Liver (tissue), 9 donors: ENCODE data around the gene OCA2. TPM values are rescaled to one million over a fixed set of nuclear protein-coding genes. Genes with fewer than 3 reads are reported as not detected.

Source experiments
- DNase-seq: peaks from one replicate; pipeline ENCODE4 v3.0.0-alpha.2; 2017; ENCODE audit warnings: low spot score
- H3K27ac ChIP-seq, 2 donors: one replicate each; pipeline ENCODE4 v1.7.0; 2013; ENCODE audit warnings: inconsistent platforms in 2 of 2, low read length in 2 of 2, control low read depth in 1 of 2, low read depth in 1 of 2, mild to moderate bottlenecking in 1 of 2
- H3K27me3 ChIP-seq, 4 donors: one replicate each; pipeline versions ENCODE4 v1.6.1 to v1.7.0; 2013; ENCODE audit warnings: low read length in 3 of 4, inconsistent platforms in 1 of 4, mild to moderate bottlenecking in 1 of 4, moderate library complexity in 1 of 4; ENCODE audit not compliant: control insufficient read depth in 4 of 4, insufficient read depth in 4 of 4
- H3K36me3 ChIP-seq, 4 donors: one replicate each; pipeline versions ENCODE4 v1.6.1 to v1.7.0; 2013; ENCODE audit warnings: low read length in 3 of 4, mild to moderate bottlenecking in 3 of 4, low read depth in 1 of 4, moderate library complexity in 1 of 4; ENCODE audit not compliant: control insufficient read depth in 4 of 4, insufficient read depth in 3 of 4
- H3K4me1 ChIP-seq, 4 donors: one replicate each; pipeline versions ENCODE4 v1.6.1 to v1.7.0; 2013; ENCODE audit warnings: low read length in 3 of 4, mild to moderate bottlenecking in 3 of 4, moderate library complexity in 1 of 4; ENCODE audit not compliant: control insufficient read depth in 4 of 4, insufficient read depth in 4 of 4
- H3K4me3 ChIP-seq, 3 donors: one replicate each; pipeline versions ENCODE4 v1.6.1 to v1.7.0; 2013; ENCODE audit warnings: low read length in 3 of 3, control low read depth in 1 of 3, low read depth in 1 of 3, mild to moderate bottlenecking in 1 of 3
- H3K9ac ChIP-seq, 2 donors: one replicate each; pipeline ENCODE4 v1.7.0; 2013; ENCODE audit warnings: low read length in 2 of 2, mild to moderate bottlenecking in 2 of 2, moderate library complexity in 2 of 2, control low read depth in 1 of 2, low read depth in 1 of 2
- H3K9me3 ChIP-seq, 4 donors: one replicate each; pipeline versions ENCODE4 v1.6.1 to v1.7.0; 2013; ENCODE audit warnings: low read length in 3 of 4; ENCODE audit not compliant: control insufficient read depth in 4 of 4
- EGR1 ChIP-seq, 2 donors: IDR thresholded peaks; 2 replicates each; pipeline ENCODE4 v1.6.1; 2016 to 2018; ENCODE audit warnings: antibody characterized with exemption in 2 of 2, low read depth in 2 of 2
- FOXA1 ChIP-seq: IDR thresholded peaks from 2 replicates; pipeline ENCODE4 v1.6.1; 2016; ENCODE audit warnings: antibody characterized with exemption
- JUND ChIP-seq, 2 donors: IDR thresholded peaks; 2 replicates each; pipeline ENCODE4 v1.6.1; 2016; ENCODE audit warnings: antibody characterized with exemption in 2 of 2
- MAX ChIP-seq: IDR thresholded peaks from 2 replicates; pipeline ENCODE4 v1.6.1; 2016; ENCODE audit warnings: antibody characterized with exemption
- NR2F2 ChIP-seq: IDR thresholded peaks from 2 replicates; pipeline ENCODE4 v1.6.1; 2016; ENCODE audit warnings: antibody characterized with exemption
- REST ChIP-seq: IDR thresholded peaks from 2 replicates; pipeline ENCODE4 v1.6.1; 2016; ENCODE audit warnings: antibody characterized with exemption, mild to moderate bottlenecking
- RXRA ChIP-seq, 2 donors: IDR thresholded peaks; 2 replicates each; pipeline ENCODE4 v1.6.1; 2017 to 2018; ENCODE audit warnings: antibody characterized with exemption in 2 of 2, mild to moderate bottlenecking in 1 of 2
- SP1 ChIP-seq: IDR thresholded peaks from 2 replicates; pipeline ENCODE4 v1.6.1; 2018; ENCODE audit warnings: antibody characterized with exemption, mild to moderate bottlenecking
- YY1 ChIP-seq: IDR thresholded peaks from 2 replicates; pipeline ENCODE4 v1.6.1; 2016; ENCODE audit warnings: antibody characterized with exemption, mild to moderate bottlenecking
- ZBTB33 ChIP-seq: IDR thresholded peaks from 2 replicates; pipeline ENCODE4 v1.6.1; 2016; ENCODE audit warnings: antibody characterized with exemption
- WGBS: extraction: QIAGEN DNeasy Blood & Tissue Kit; methylation state at CpG from one replicate; pipeline ENCODE4 v1.1.7; 2013; 5-methylcytosine and 5-hydroxymethylcytosine counted together
- polyA plus RNA-seq, 2 donors: library from polyadenylated mRNA; stranded (reverse) in 1 of 2; unstranded in 1 of 2; fragments of 200-250 nt in 1 of 2; fragments of >200 nt in 1 of 2; fragmentation: Nextera tagmentation in 1 of 2; extraction: Ambion mirVana in 1 of 2; gene quantifications; one replicate each; pipeline versions ENCODE4 v1.2.1 to v1.2.3, GENCODE V29; 2013 to 2015
- total RNA-seq, 2 donors: library from RNA; depleted of rRNA; stranded (reverse); fragments of >200 nt; gene quantifications; one replicate each; pipeline ENCODE4 v1.2.3, GENCODE V29; 2014
- donor health status: healthy.
- donor health status: healthy.
- donor health status: healthy.
- donor health status: healthy.
- donor health status: healthy.

The OCA2 gene
- total and polyA plus RNA-seq, 4 donors: 0.02 to 0.56 (median 0.15) TPM

GRCh38 chr15:27906802-27907201, 192.3 kb downstream of the OCA2 start (continued):
- no peak for TF ChIP-seq EGR1 (IDR thresholded peaks at IDR 0.05; ENCODE audit: low read depth in 2 of 2)
- TF ChIP-seq FOXA1: no peak

GRCh38 chr15:27903405-27903804, 195.7 kb downstream of the OCA2 start:
- Histone ChIP-seq H3K4me1 (no peaks in the 10 kb centered on the region), H3K9ac (no peak overlapping the region), H3K36me3 (no peaks in the 10 kb centered on the region), H3K9me3 (peaks cover 0 to 2% (median 0%) of the 10 kb centered on the region in 4 donors), H3K4me3 (no peak overlapping the region), H3K27me3 (no peaks in the 10 kb centered on the region), H3K27ac (no peak overlapping the region)
- TF ChIP-seq YY1 (no peak), REST (no peak), ZBTB33 (no peak), JUND (IDR thresholded peaks at IDR 0.05) (no peak), MAX (no peak), SP1 (no peak), RXRA (IDR thresholded peaks at IDR 0.05) (no peak), NR2F2 (no peak)
- DNase-seq: no peak
- WGBS: 90% methylated on average over 9 of the region's 9 CpGs

GRCh38 chr15:27902680-27903385, 196.3 kb downstream of the OCA2 start:
- DNase-seq: no peak
- Histone ChIP-seq H3K36me3 (no peaks in the 10 kb centered on the region), H3K9me3 (peaks cover 0 to 2% (median 0%) of the 10 kb centered on the region in 4 donors), H3K9ac (no peak overlapping the region), H3K4me3 (no peak overlapping the region), H3K27ac (no peak overlapping the region), H3K27me3 (no peaks in the 10 kb centered on the region), H3K4me1 (no peaks in the 10 kb centered on the region)
- 79% methylated on average over 43 of the region's 43 CpGs for WGBS
- no peak for TF ChIP-seq JUND (IDR thresholded peaks at IDR 0.05)
